ENCODE data around the gene CELSR3. TPM values are rescaled to one million over a fixed set of nuclear protein-coding genes. Genes with fewer than 3 reads are reported as not detected.

The CELSR3 gene
- total RNA-seq, 1 experiment from 2014 or later = 17.6 TPM

DNA sequence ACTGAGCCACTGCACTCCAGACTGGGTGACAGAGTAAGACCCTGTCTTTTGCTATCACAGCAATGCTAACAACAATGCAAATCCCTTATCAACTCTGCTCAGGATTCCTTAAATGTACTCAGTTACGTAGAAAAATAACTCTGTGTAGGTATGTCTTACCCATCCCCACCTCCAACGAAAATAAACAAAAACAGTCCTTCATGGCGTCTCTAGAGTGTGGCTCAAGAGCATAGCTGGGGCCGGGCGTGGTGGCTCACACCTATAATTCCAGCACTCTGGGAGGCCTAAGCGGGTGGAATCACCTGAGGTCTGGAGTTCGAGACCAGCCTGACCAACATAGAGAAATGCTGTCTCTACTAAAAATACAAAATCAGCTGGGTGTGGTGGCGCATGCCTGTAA is 36.2 kb upstream of the CELSR3 start:
- H3K36me3 Mint-ChIP-seq (ENCODE audit: insufficient read depth, unreplicated experiment) = peaks cover 90% of the 10 kb centered on the region
- peaks cover 20% of the 10 kb centered on the region for H3K4me1 Mint-ChIP-seq (ENCODE audit: insufficient read depth, unreplicated experiment)
- DNase-seq (ENCODE audit: unreplicated experiment) = no peak
- CTCF ChIA-PET = interaction anchor here (1.4 kb wide), 1 partner anchor 9 kb away, joined by 6 read pairs; no protein-coding TSS in a partner anchor
- H3K27ac Mint-ChIP-seq (ENCODE audit: low read depth, unreplicated experiment) = no peak overlapping the region
- H3K9me3 Mint-ChIP-seq (ENCODE audit: unreplicated experiment) = no peaks in the 10 kb centered on the region
- BruUV-seq (replicated peaks) = no TSS peak
- no peak for TF ChIP-seq CTCF (IDR thresholded peaks at IDR 0.05; ENCODE audit: unreplicated experiment)
- no peak overlapping the region for H3K4me3 Mint-ChIP-seq (ENCODE audit: unreplicated experiment)
- H3K27me3 Mint-ChIP-seq (ENCODE audit: insufficient read depth, unreplicated experiment) = no peaks in the 10 kb centered on the region
- POLR2A ChIA-PET = interaction anchor here (1.5 to 8.8 kb wide), 4 partner anchors 9 to 41 kb away, joined by 6 to 114 read pairs (median 54); partner anchors contain the start of gene IP6K2
- intact Hi-C loops (cut with micrococcal nuclease) = loop anchor here (2.0 to 10.0 kb wide), 2 partner anchors 42 to 216 kb away; partner anchors contain the start of gene ARIH2

DNA sequence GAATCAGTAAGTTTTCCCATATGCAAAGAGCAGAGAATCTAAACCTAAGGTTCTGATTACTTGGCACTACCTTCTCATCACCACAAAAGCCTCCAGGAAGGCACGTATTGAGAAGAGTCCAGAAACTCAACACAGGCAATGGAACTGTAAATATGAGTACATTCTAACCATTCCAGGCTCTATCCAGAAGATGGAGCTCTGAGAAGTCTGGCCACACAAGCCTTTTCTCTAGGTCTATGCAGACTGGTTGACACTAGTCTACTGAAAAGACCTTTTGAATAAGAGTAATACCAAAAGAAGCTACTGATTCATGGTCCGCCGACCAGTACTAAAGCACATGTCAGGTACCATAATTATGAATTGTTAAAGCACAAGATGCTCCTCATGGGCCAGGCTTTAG is 35.3 kb upstream of the CELSR3 start:
- peaks cover 27% of the 10 kb centered on the region for H3K4me1 Mint-ChIP-seq (ENCODE audit: insufficient read depth, unreplicated experiment)
- no peaks in the 10 kb centered on the region for H3K9me3 Mint-ChIP-seq (ENCODE audit: unreplicated experiment)
- H3K27me3 Mint-ChIP-seq (ENCODE audit: insufficient read depth, unreplicated experiment) = no peaks in the 10 kb centered on the region
- H3K4me3 Mint-ChIP-seq (ENCODE audit: unreplicated experiment) = no peak overlapping the region
- ChIA-PET CTCF (interaction anchor here (0.7 to 1.4 kb wide), 5 partner anchors 10 to 90 kb away, joined by 3 to 6 read pairs (median 3); no protein-coding TSS in a partner anchor), POLR2A (interaction anchor here (0.7 to 8.8 kb wide), 8 partner anchors 10 to 99 kb away, joined by 3 to 114 read pairs (median 5); partner anchors contain the start of gene IP6K2)
- intact Hi-C loops (cut with micrococcal nuclease) = loop anchor here (2.0 to 10.0 kb wide), 2 partner anchors 43 to 217 kb away; partner anchors contain the start of gene ARIH2
- no peak for DNase-seq (ENCODE audit: unreplicated experiment)
- no peak overlapping the region for H3K27ac Mint-ChIP-seq (ENCODE audit: low read depth, unreplicated experiment)
- peaks cover 91% of the 10 kb centered on the region for H3K36me3 Mint-ChIP-seq (ENCODE audit: insufficient read depth, unreplicated experiment)
- no peak for TF ChIP-seq CTCF (IDR thresholded peaks at IDR 0.05; ENCODE audit: unreplicated experiment)
- no TSS peak for BruUV-seq (replicated peaks)

DNA sequence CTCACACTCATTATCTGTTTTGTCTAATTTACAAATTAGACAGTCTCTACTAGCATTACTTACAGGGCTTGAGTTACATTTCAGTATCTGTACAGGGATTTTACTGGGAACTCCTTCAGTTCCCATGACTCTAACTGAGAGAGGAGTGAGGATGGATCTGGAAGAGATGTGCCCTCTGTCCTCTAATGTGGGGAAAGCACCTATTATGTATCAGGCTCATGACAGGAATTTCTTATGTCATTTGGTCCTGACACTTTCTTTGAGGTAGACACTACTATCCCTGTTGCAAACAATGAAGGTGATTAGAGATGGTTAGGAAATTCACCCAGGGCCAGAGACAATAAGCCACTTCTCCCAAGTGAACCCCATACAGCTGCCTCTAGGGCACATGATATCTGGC is 33.9 kb upstream of the CELSR3 start:
- Mint-ChIP-seq H3K4me3 (ENCODE audit: unreplicated experiment) (no peak overlapping the region), H3K4me1 (ENCODE audit: insufficient read depth, unreplicated experiment) (peaks cover 23% of the 10 kb centered on the region), H3K27ac (ENCODE audit: low read depth, unreplicated experiment) (no peak overlapping the region), H3K27me3 (ENCODE audit: insufficient read depth, unreplicated experiment) (no peaks in the 10 kb centered on the region), H3K36me3 (ENCODE audit: insufficient read depth, unreplicated experiment) (peaks cover 91% of the 10 kb centered on the region), H3K9me3 (ENCODE audit: unreplicated experiment) (no peaks in the 10 kb centered on the region)
- ChIA-PET CTCF (interaction anchor here (0.5 to 1.8 kb wide), 4 partner anchors 10 to 43 kb away, joined by 4 to 9 read pairs (median 8); partner anchors contain the start of gene NCKIPSD), POLR2A (interaction anchor here (1.8 to 8.8 kb wide), 4 partner anchors 11 to 99 kb away, joined by 9 to 114 read pairs (median 56); partner anchors contain the start of gene IP6K2)
- TF ChIP-seq CTCF (IDR thresholded peaks at IDR 0.05; ENCODE audit: unreplicated experiment) = no peak
- intact Hi-C loops (cut with micrococcal nuclease) = loop anchor here (10.0 kb wide), 1 partner anchor 218 kb away; the partner anchor contains the start of gene ARIH2
- no peak for DNase-seq (ENCODE audit: unreplicated experiment)
- BruUV-seq (replicated peaks) = no TSS peak

- no peak overlapping the region for H3K27ac Mint-ChIP-seq (ENCODE audit: low read depth, unreplicated experiment)
- DNase-seq (ENCODE audit: unreplicated experiment) = no peak
- BruUV-seq (replicated peaks) = no TSS peak
- CTCF ChIA-PET = interaction anchor here (0.5 to 1.8 kb wide), 5 partner anchors 10 to 47 kb away, joined by 3 to 9 read pairs (median 7); partner anchors contain the start of gene NCKIPSD
- POLR2A ChIA-PET = interaction anchor here (1.1 to 8.8 kb wide), 10 partner anchors 8 to 223 kb away, joined by 3 to 114 read pairs (median 6); partner anchors contain the start of genes ARIH2, IP6K2, NCKIPSD and PRKAR2A
- H3K9me3 Mint-ChIP-seq (ENCODE audit: unreplicated experiment) = no peaks in the 10 kb centered on the region
- intact Hi-C loops (cut with micrococcal nuclease) = loop anchor here (10.0 kb wide), 1 partner anchor 219 kb away; the partner anchor contains the start of gene ARIH2
- H3K27me3 Mint-ChIP-seq (ENCODE audit: insufficient read depth, unreplicated experiment) = no peaks in the 10 kb centered on the region
- H3K4me1 Mint-ChIP-seq (ENCODE audit: insufficient read depth, unreplicated experiment) = peaks cover 24% of the 10 kb centered on the region
- peaks cover 91% of the 10 kb centered on the region for H3K36me3 Mint-ChIP-seq (ENCODE audit: insufficient read depth, unreplicated experiment)
- H3K4me3 Mint-ChIP-seq (ENCODE audit: unreplicated experiment) = no peak overlapping the region
- TF ChIP-seq CTCF (IDR thresholded peaks at IDR 0.05; ENCODE audit: unreplicated experiment) = no peak
Observed at GRCh38 chr3:48696156-48696555, 33.5 kb upstream of the CELSR3 start.

Measured in MCF 10A (cell line).